SK-N-SH treated with all-trans-retinoic acid at 6 μM for 48 hours (cell line): Measurements from ENCODE around the gene INSYN2B.
A peak's percentile ranks its signal among the peaks of the same experiment; 100 is the strongest.

Source experiments
- ATAC-seq: fragments of 200-7000 bp; cut with Tn5 transposase; 3 replicates; pipeline ENCODE4 v1.9.1; 2020; ENCODE audit warnings: mild to moderate bottlenecking, moderate library complexity
- ARNTL ChIP-seq: fragments of 450-650 bp; formaldehyde crosslinking; IDR thresholded peaks from 2 replicates; pipeline ENCODE4 v1.5.0; 2020; ENCODE audit warnings: low read depth, mild to moderate bottlenecking, moderate library complexity, borderline replicate concordance
- BACH2 ChIP-seq: fragments of 250-450 bp; sonication (Bioruptor Pico); IDR thresholded peaks from 2 replicates; pipeline ENCODE4 v1.9.0; 2021; ENCODE audit warnings: mild to moderate bottlenecking, borderline replicate concordance
- CSDC2 ChIP-seq: fragments of 250-450 bp; sonication (Bioruptor Pico); IDR thresholded peaks from 2 replicates; pipeline ENCODE4 v1.5.0; 2020; ENCODE audit warnings: mild to moderate bottlenecking, moderate library complexity
- ESRRG ChIP-seq: fragments of 250-450 bp; sonication (Bioruptor Pico); IDR thresholded peaks from 2 replicates; pipeline ENCODE4 v1.6.1; 2021; ENCODE audit warnings: mild to moderate bottlenecking
- GLIS3 ChIP-seq: fragments of 250-450 bp; sonication (Bioruptor Pico); IDR thresholded peaks from 2 replicates; pipeline ENCODE4 v1.5.0; 2020; ENCODE audit warnings: mild to moderate bottlenecking, moderate library complexity
- ISL1 ChIP-seq: fragments of 250-450 bp; sonication (Bioruptor Pico); IDR thresholded peaks from 2 replicates; pipeline ENCODE4 v2.1.2; 2022; ENCODE audit warnings: mild to moderate bottlenecking, moderate library complexity
- OSR1 ChIP-seq: fragments of 250-450 bp; sonication (Bioruptor Pico); IDR thresholded peaks from 2 replicates; pipeline ENCODE4 v1.8.0; 2022; ENCODE audit warnings: moderate library complexity, mild to moderate bottlenecking, inconsistent platforms
- PPARA ChIP-seq: fragments of 250-450 bp; sonication (Bioruptor Pico); IDR thresholded peaks from 2 replicates; pipeline ENCODE4 v1.5.0; 2020; ENCODE audit warnings: mild to moderate bottlenecking, borderline replicate concordance
- RARB ChIP-seq: fragments of 250-450 bp; sonication (Bioruptor Pico); IDR thresholded peaks from 2 replicates; pipeline ENCODE4 v1.8.0; 2021; ENCODE audit warnings: mild to moderate bottlenecking, moderate library complexity
- SNAI2 ChIP-seq: fragments of 250-450 bp; sonication (Bioruptor Pico); IDR thresholded peaks from 2 replicates; pipeline ENCODE4 v1.5.0; 2020; ENCODE audit warnings: mild to moderate bottlenecking, moderate library complexity
- TCF4 ChIP-seq: fragments of 250-450 bp; sonication (Bioruptor Pico); IDR thresholded peaks from 2 replicates; pipeline ENCODE4 v1.8.0; 2021; ENCODE audit warnings: mild to moderate bottlenecking, moderate library complexity, borderline replicate concordance
- TOX ChIP-seq: fragments of 250-450 bp; sonication (Bioruptor Pico); IDR thresholded peaks from 2 replicates; pipeline ENCODE4 v1.8.0; 2021; ENCODE audit warnings: mild to moderate bottlenecking, moderate library complexity, borderline replicate concordance
- ZC3H10 ChIP-seq: fragments of 250-450 bp; sonication (Bioruptor Pico); IDR thresholded peaks from 2 replicates; pipeline ENCODE4 v1.5.1; 2021; ENCODE audit warnings: mild to moderate bottlenecking, moderate library complexity
- ZFP3 ChIP-seq: fragments of 250-450 bp; sonication (Bioruptor Pico); IDR thresholded peaks from 2 replicates; pipeline ENCODE4 v1.5.0; 2020; ENCODE audit warnings: mild to moderate bottlenecking, moderate library complexity
- ZFP30 ChIP-seq: fragments of 450-650 bp; formaldehyde crosslinking; IDR thresholded peaks from 2 replicates; pipeline ENCODE4 v1.5.0; 2022; ENCODE audit warnings: mild to moderate bottlenecking, moderate library complexity
- ZNF565 ChIP-seq: fragments of 450-650 bp; formaldehyde crosslinking; conservative IDR thresholded peaks from 2 replicates; pipeline ENCODE4 v1.5.0; 2020; ENCODE audit warnings: low read depth, mild to moderate bottlenecking, moderate library complexity
- ZNF70 ChIP-seq: fragments of 450-650 bp; formaldehyde crosslinking; IDR thresholded peaks from 2 replicates; pipeline ENCODE4 v1.5.0; 2020; ENCODE audit warnings: mild to moderate bottlenecking, moderate library complexity
- ZNF8 ChIP-seq: fragments of 450-650 bp; formaldehyde crosslinking; IDR thresholded peaks from 2 replicates; pipeline ENCODE4 v1.5.0; 2020; ENCODE audit warnings: mild to moderate bottlenecking, moderate library complexity
- TF ChIP-seq, protein P1 (sequence below): fragments of 250-450 bp; sonication (Bioruptor Pico); IDR thresholded peaks from 2 replicates; pipeline ENCODE4 v1.8.0; 2021; ENCODE audit warnings: low read depth, mild to moderate bottlenecking, moderate library complexity, borderline replicate concordance
- TF ChIP-seq, protein P2 (sequence below): fragments of 250-450 bp; sonication (Bioruptor Pico); IDR thresholded peaks from 2 replicates; pipeline ENCODE4 v1.8.0; 2020; ENCODE audit warnings: mild to moderate bottlenecking, moderate library complexity, borderline replicate concordance
- TF ChIP-seq, protein P3 (sequence below): fragments of 250-450 bp; sonication (Bioruptor Pico); IDR thresholded peaks from 2 replicates; pipeline ENCODE4 v1.5.1; 2021; ENCODE audit warnings: mild to moderate bottlenecking, moderate library complexity
- TF ChIP-seq, protein P4 (sequence below): fragments of 250-450 bp; sonication (Bioruptor Pico); IDR thresholded peaks from 2 replicates; pipeline ENCODE4 v1.5.0; 2020; ENCODE audit warnings: mild to moderate bottlenecking, moderate library complexity
- TF ChIP-seq, protein P5 (sequence below): fragments of 250-450 bp; sonication (Bioruptor Pico); IDR thresholded peaks from 2 replicates; pipeline ENCODE4 v1.5.1; 2020; ENCODE audit warnings: low read depth, mild to moderate bottlenecking, moderate library complexity

Gene INSYN2B

DNA sequence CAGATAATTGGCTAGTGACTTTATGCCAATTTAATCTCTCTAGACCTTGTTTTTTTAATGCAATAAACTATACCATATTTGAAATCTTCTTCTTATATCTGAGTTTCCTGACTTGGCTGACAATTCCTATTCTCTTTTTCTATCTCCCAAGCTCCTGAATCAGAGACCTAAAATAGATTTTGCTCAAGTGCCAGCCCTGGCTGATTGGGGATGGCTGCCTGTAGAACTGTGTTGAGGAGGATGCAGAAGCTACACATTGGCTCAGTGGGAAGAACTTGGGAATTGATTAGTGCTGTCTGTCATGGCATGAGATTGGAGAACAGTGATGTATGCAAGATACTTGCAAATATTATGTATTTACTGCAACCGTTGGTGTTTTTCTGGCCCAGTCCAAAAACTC lies 132.8 kb downstream of the INSYN2B start:
- no peak; the same call in 2 of the 3 replicates for ATAC-seq
- no peak for TF ChIP-seq ZFP30 (CRISPR knock-in tag)
- no peak for TF ChIP-seq TOX (CRISPR knock-in tag)
- TF ChIP-seq, protein P1, sequence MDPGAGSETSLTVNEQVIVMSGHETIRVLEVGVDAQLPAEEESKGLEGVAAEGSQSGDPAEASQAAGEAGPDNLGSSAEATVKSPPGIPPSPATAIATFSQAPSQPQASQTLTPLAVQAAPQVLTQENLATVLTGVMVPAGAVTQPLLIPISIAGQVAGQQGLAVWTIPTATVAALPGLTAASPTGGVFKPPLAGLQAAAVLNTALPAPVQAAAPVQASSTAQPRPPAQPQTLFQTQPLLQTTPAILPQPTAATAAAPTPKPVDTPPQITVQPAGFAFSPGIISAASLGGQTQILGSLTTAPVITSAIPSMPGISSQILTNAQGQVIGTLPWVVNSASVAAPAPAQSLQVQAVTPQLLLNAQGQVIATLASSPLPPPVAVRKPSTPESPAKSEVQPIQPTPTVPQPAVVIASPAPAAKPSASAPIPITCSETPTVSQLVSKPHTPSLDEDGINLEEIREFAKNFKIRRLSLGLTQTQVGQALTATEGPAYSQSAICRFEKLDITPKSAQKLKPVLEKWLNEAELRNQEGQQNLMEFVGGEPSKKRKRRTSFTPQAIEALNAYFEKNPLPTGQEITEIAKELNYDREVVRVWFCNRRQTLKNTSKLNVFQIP (CRISPR knock-in tag) = no peak
- no peak for TF ChIP-seq TCF4 (CRISPR knock-in tag)
- TF ChIP-seq, protein P2, sequence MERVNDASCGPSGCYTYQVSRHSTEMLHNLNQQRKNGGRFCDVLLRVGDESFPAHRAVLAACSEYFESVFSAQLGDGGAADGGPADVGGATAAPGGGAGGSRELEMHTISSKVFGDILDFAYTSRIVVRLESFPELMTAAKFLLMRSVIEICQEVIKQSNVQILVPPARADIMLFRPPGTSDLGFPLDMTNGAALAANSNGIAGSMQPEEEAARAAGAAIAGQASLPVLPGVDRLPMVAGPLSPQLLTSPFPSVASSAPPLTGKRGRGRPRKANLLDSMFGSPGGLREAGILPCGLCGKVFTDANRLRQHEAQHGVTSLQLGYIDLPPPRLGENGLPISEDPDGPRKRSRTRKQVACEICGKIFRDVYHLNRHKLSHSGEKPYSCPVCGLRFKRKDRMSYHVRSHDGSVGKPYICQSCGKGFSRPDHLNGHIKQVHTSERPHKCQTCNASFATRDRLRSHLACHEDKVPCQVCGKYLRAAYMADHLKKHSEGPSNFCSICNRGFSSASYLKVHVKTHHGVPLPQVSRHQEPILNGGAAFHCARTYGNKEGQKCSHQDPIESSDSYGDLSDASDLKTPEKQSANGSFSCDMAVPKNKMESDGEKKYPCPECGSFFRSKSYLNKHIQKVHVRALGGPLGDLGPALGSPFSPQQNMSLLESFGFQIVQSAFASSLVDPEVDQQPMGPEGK (CRISPR knock-in tag) = no peak
- TF ChIP-seq, protein P3, sequence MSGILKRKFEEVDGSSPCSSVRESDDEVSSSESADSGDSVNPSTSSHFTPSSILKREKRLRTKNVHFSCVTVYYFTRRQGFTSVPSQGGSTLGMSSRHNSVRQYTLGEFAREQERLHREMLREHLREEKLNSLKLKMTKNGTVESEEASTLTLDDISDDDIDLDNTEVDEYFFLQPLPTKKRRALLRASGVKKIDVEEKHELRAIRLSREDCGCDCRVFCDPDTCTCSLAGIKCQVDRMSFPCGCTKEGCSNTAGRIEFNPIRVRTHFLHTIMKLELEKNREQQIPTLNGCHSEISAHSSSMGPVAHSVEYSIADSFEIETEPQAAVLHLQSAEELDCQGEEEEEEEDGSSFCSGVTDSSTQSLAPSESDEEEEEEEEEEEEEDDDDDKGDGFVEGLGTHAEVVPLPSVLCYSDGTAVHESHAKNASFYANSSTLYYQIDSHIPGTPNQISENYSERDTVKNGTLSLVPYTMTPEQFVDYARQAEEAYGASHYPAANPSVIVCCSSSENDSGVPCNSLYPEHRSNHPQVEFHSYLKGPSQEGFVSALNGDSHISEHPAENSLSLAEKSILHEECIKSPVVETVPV = no peak
- TF ChIP-seq ZFP3 (CRISPR knock-in tag) = no peak
- no peak for TF ChIP-seq ISL1 (CRISPR knock-in tag)
- no peak for TF ChIP-seq ZNF70 (CRISPR knock-in tag)
- TF ChIP-seq, all 23 proteins: peak for 0

DNA sequence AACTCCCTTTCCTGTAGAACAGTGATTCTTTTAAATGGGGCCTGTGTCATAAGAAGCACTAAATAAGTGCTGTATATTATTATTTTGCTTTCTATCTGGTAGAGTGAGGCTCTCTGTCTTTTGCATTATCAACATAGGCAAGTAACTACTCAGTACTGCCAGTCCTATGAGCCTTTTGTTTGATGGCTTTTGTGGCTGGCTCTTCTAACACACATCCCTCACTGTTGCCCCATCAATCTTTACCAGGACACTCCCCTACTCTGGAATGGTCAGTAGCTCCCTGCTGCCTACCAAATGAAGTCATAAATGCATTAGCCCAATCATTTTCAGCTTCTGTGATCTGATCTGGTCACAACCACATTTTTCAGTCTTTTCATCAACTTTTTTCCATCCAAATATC lies 137.6 kb downstream of the INSYN2B start:
- TF ChIP-seq, protein P1 (CRISPR knock-in tag) = no peak
- 0 out of 2 replicates have a peak, but pooled peaks have one; percentile 27 for TF ChIP-seq ISL1 (CRISPR knock-in tag)

DNA sequence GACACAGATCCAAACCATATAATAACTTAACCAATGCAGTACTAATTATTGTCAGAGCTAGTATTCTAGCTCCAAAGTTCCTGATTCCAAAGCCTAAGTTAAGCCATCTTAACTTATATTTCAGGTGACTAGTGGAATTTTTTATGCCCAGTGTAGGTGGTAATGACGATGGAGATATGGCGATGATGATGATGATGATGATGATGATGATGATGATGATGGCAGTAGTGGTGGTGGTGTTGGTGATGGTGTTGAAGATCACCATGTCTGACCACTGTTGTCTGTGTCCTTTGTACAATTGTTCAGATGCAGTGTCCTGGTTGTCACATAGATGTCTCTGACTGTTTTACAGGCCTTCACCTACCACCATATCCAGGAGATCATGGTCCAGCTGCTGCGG lies 139.9 kb downstream of the INSYN2B start:
- TF ChIP-seq PPARA (no peak), ZNF565 (no peak), ZNF70 (CRISPR knock-in tag) (no peak), SNAI2 (CRISPR knock-in tag) (no peak), ARNTL (CRISPR knock-in tag) (no peak), OSR1 (CRISPR knock-in tag) (no peak)
- TF ChIP-seq, protein P4, sequence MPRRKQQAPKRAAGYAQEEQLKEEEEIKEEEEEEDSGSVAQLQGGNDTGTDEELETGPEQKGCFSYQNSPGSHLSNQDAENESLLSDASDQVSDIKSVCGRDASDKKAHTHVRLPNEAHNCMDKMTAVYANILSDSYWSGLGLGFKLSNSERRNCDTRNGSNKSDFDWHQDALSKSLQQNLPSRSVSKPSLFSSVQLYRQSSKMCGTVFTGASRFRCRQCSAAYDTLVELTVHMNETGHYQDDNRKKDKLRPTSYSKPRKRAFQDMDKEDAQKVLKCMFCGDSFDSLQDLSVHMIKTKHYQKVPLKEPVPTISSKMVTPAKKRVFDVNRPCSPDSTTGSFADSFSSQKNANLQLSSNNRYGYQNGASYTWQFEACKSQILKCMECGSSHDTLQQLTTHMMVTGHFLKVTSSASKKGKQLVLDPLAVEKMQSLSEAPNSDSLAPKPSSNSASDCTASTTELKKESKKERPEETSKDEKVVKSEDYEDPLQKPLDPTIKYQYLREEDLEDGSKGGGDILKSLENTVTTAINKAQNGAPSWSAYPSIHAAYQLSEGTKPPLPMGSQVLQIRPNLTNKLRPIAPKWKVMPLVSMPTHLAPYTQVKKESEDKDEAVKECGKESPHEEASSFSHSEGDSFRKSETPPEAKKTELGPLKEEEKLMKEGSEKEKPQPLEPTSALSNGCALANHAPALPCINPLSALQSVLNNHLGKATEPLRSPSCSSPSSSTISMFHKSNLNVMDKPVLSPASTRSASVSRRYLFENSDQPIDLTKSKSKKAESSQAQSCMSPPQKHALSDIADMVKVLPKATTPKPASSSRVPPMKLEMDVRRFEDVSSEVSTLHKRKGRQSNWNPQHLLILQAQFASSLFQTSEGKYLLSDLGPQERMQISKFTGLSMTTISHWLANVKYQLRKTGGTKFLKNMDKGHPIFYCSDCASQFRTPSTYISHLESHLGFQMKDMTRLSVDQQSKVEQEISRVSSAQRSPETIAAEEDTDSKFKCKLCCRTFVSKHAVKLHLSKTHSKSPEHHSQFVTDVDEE (CRISPR knock-in tag) = no peak
- TF ChIP-seq, all 23 proteins: peak for 0
- no peak for ATAC-seq

More for the DNA sequence above, 137.6 kb downstream of the INSYN2B start:
- no peak for ATAC-seq

DNA sequence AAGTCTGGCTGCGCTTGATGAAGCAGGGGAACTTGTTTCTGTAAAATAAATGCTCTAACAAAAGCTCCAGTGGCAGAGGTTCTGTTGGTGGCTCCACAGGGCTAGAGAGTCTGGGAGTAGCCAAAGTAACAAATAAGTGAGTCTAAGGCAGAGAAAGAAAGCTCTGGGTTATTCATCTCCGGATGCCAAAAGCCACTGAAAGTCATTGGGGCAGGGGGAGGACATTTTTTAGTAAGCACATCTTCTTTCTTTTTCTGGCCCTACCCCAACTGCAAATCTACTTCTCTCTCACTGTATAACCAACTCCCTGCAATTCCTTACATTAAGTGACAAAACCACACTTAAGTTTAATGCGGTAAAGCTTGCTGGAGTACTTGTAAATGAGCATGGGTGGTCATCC lies 141.6 kb downstream of the INSYN2B start:
- no peak; the same call in 2 of the 3 replicates for ATAC-seq
- TF ChIP-seq GLIS3 (no peak), ZC3H10 (CRISPR knock-in tag) (no peak), ISL1 (CRISPR knock-in tag) (no peak), RARB (CRISPR knock-in tag) (no peak), SNAI2 (CRISPR knock-in tag) (no peak), BACH2 (CRISPR knock-in tag) (no peak), ZFP30 (CRISPR knock-in tag) (no peak), ESRRG (CRISPR knock-in tag) (no peak), ZNF8 (CRISPR knock-in tag) (no peak), CSDC2 (CRISPR knock-in tag) (no peak), ZNF565 (no peak), PPARA (no peak), TOX (CRISPR knock-in tag) (no peak)
- TF ChIP-seq, protein P2 (CRISPR knock-in tag) = no peak
- TF ChIP-seq, protein P5, sequence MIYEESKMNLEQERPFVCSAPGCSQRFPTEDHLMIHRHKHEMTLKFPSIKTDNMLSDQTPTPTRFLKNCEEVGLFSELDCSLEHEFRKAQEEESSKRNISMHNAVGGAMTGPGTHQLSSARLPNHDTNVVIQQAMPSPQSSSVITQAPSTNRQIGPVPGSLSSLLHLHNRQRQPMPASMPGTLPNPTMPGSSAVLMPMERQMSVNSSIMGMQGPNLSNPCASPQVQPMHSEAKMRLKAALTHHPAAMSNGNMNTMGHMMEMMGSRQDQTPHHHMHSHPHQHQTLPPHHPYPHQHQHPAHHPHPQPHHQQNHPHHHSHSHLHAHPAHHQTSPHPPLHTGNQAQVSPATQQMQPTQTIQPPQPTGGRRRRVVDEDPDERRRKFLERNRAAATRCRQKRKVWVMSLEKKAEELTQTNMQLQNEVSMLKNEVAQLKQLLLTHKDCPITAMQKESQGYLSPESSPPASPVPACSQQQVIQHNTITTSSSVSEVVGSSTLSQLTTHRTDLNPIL (CRISPR knock-in tag) = no peak
